OCI-LY1 (cell line): ENCODE measurements around the gene SLC9A9.

Experiments used
- EZH2 ChIP-seq: fragments of 200-600 bp; sonication (generic), shearing (Covaris generic); IDR thresholded peaks from 2 replicates; pipeline ENCODE4 v1.8.0; 2017; ENCODE audit warnings: borderline replicate concordance, mixed run types, mild to moderate bottlenecking, antibody characterized with exemption, low read length, moderate library complexity, mixed read lengths
- TF ChIP-seq, protein P1 (sequence below): fragments of 200-600 bp; sonication (generic), shearing (Covaris generic); IDR thresholded peaks from 2 replicates; pipeline ENCODE4 v1.5.1; 2017; ENCODE audit warnings: mild to moderate bottlenecking, antibody characterized with exemption, low read length, moderate library complexity, mixed read lengths

DNA sequence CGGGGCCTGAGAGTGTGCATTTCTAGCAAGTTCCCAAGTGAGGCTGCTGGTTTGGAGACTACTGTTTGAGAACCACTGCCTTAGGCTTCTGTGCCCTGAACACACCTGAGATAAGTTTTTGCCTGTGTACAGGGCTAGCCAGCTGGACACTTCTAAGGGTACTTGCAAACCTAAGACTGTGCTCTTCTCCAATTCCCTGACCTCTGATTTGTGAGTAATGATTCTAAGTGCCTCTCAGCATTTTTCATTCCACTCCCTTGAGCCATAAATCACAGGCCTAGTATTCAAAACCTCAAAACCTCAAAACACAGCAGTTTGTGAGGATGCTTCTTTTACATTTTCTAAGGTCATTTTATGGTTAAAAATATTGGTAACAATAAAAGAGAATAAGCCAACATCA is 580.3 kb downstream of the SLC9A9 start:
- TF ChIP-seq, protein P1, sequence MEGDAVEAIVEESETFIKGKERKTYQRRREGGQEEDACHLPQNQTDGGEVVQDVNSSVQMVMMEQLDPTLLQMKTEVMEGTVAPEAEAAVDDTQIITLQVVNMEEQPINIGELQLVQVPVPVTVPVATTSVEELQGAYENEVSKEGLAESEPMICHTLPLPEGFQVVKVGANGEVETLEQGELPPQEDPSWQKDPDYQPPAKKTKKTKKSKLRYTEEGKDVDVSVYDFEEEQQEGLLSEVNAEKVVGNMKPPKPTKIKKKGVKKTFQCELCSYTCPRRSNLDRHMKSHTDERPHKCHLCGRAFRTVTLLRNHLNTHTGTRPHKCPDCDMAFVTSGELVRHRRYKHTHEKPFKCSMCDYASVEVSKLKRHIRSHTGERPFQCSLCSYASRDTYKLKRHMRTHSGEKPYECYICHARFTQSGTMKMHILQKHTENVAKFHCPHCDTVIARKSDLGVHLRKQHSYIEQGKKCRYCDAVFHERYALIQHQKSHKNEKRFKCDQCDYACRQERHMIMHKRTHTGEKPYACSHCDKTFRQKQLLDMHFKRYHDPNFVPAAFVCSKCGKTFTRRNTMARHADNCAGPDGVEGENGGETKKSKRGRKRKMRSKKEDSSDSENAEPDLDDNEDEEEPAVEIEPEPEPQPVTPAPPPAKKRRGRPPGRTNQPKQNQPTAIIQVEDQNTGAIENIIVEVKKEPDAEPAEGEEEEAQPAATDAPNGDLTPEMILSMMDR = no peak
- no peak for TF ChIP-seq EZH2
